Colonic mucosa (tissue), 4 donors: ENCODE results near the gene GALM. TPM values are rescaled to one million over a fixed set of nuclear protein-coding genes. Genes with fewer than 3 reads are reported as not detected.
"Not testable (repeated sequence)": the region's sequence is repeated elsewhere in the genome, so short reads cannot be mapped to it uniquely, and the experiment has no call there.

Experiments used
- DNase-seq: peaks from one replicate; pipeline ENCODE4 v3.0.0-alpha.2; 2020
- H3K27ac ChIP-seq: fragments of 200-600 bp; one replicate; pipeline ENCODE4 v1.8.0; 2021
- H3K27me3 ChIP-seq: fragments of 200-600 bp; one replicate; pipeline ENCODE4 v1.8.0; 2021
- H3K36me3 ChIP-seq: fragments of 200-600 bp; one replicate; pipeline ENCODE4 v1.8.0; 2021
- H3K4me1 ChIP-seq: fragments of 200-600 bp; one replicate; pipeline ENCODE4 v1.8.0; 2021; ENCODE audit warnings: mild to moderate bottlenecking
- H3K4me3 ChIP-seq: fragments of 200-600 bp; one replicate; pipeline ENCODE4 v1.8.0; 2021
- H3K9ac ChIP-seq, 2 donors: one replicate each; pipeline ENCODE4 v1.7.0; 2013; ENCODE audit warnings: control low read depth in 2 of 2, low read depth in 2 of 2, low read length in 2 of 2
- H3K9me3 ChIP-seq: fragments of 200-600 bp; one replicate; pipeline ENCODE4 v1.8.0; 2021
- CTCF ChIP-seq: fragments of 200-600 bp; IDR thresholded peaks from one replicate; pipeline ENCODE4 v1.8.0; 2022; ENCODE audit warnings: antibody characterized with exemption, mild to moderate bottlenecking
- intact Hi-C: fragments of 100-400 bp; cut with DNase I; formaldehyde crosslinking; loops from one replicate; pipeline ENCODE4 v1.14.1; 2022
- total RNA-seq, 2 donors: library from RNA; stranded (reverse); fragmentation: NEBNext Ultra II Directional in 1 of 2; extraction: Animal tissue kit (Norgen Biotek cat#: 25700) in 1 of 2; gene quantifications; one replicate each; pipeline ENCODE4 v1.2.1, GENCODE V29; 2021
- donor health status: healthy.
- donor health status: DM: no; HTN: no; CAD: no.
- donor health status: DM: no; HTN: no; CAD: no.

Gene GALM
- total RNA-seq, 2 donors from 2014 or later: 47.9 to 68.8 TPM

- no peaks in the 10 kb centered on the region for H3K27me3 ChIP-seq
- intact Hi-C loops: no loop called here
- TF ChIP-seq CTCF: no peak
- no peaks in the 10 kb centered on the region for H3K9me3 ChIP-seq
- DNase-seq: no peak
- H3K27ac ChIP-seq: no peak overlapping the region
- no peak overlapping the region for H3K9ac ChIP-seq
- H3K4me1 ChIP-seq: no peaks in the 10 kb centered on the region
- H3K4me3 ChIP-seq: no peak overlapping the region
- H3K36me3 ChIP-seq: no peaks in the 10 kb centered on the region
These were observed 36.5 kb downstream of the GALM start for GRCh38 chr2:38702413-38702812.

GRCh38 chr2:38703336-38703735 lies 37.4 kb downstream of the GALM start:
- intact Hi-C loops: not testable (repeated sequence)

GRCh38 chr2:38704664-38705063 lies 38.8 kb downstream of the GALM start:
- no peak overlapping the region for H3K27ac ChIP-seq
- no peaks in the 10 kb centered on the region for H3K9me3 ChIP-seq
- intact Hi-C loops: no loop called here
- no peaks in the 10 kb centered on the region for H3K4me1 ChIP-seq
- H3K4me3 ChIP-seq: no peak overlapping the region
- no peaks in the 10 kb centered on the region for H3K36me3 ChIP-seq
- no peak overlapping the region for H3K9ac ChIP-seq
- DNase-seq: no peak
- no peak for TF ChIP-seq CTCF
- no peaks in the 10 kb centered on the region for H3K27me3 ChIP-seq

More at GRCh38 chr2:38703336-38703735, 37.4 kb downstream of the GALM start:
- not testable (repeated sequence) for H3K4me1 ChIP-seq, H3K9ac ChIP-seq, H3K9me3 ChIP-seq, H3K27me3 ChIP-seq, H3K4me3 ChIP-seq, DNase-seq, H3K36me3 ChIP-seq, H3K27ac ChIP-seq

- no peak for TF ChIP-seq CTCF
- no peak for DNase-seq
- H3K36me3 ChIP-seq: no peaks in the 10 kb centered on the region
- H3K4me1 ChIP-seq: no peaks in the 10 kb centered on the region
- H3K27ac ChIP-seq: no peak overlapping the region
- H3K9ac ChIP-seq: no peak overlapping the region
- H3K27me3 ChIP-seq: no peaks in the 10 kb centered on the region
- intact Hi-C loops: no loop called here
- no peak overlapping the region for H3K4me3 ChIP-seq
- H3K9me3 ChIP-seq: no peaks in the 10 kb centered on the region
These were observed 41.0 kb downstream of the GALM start for GRCh38 chr2:38706846-38707345.

- H3K9me3 ChIP-seq, intact Hi-C loops, H3K9ac ChIP-seq, H3K4me3 ChIP-seq, H3K36me3 ChIP-seq, H3K27ac ChIP-seq, DNase-seq, H3K4me1 ChIP-seq, H3K27me3 ChIP-seq: not testable (repeated sequence)
These were observed 42.6 kb downstream of the GALM start for GRCh38 chr2:38708491-38708890.

GRCh38 chr2:38708900-38709566 lies 43.1 kb downstream of the GALM start:
- Histone ChIP-seq H3K27me3 (no peaks in the 10 kb centered on the region), H3K4me3 (no peak overlapping the region), H3K36me3 (no peaks in the 10 kb centered on the region), H3K9me3 (no peaks in the 10 kb centered on the region), H3K27ac (no peak overlapping the region), H3K4me1 (no peaks in the 10 kb centered on the region), H3K9ac (no peak overlapping the region)
- TF ChIP-seq CTCF: no peak
- intact Hi-C loops: no loop called here
- no peak for DNase-seq
